ENCODE measurements around the gene CISD1. TPM values are rescaled to one million over a fixed set of nuclear protein-coding genes. Genes with fewer than 3 reads are reported as not detected.
"Not testable (repeated sequence)": the region's sequence is repeated elsewhere in the genome, so short reads cannot be mapped to it uniquely, and the experiment has no call there.

Gene CISD1
- 5.5 TPM for total RNA-seq (ENCODE audit: insufficient read depth, low replicate concordance)

GRCh38 chr10:58268946-58269781, at the start of gene CISD1:
TSS of gene CISD1 (plus strand) at chr10:58269162. CDS start at chr10:58269274, 112 bp downstream.
- peak; percentile 99 for DNase-seq (ENCODE audit: low spot score)

DNA sequence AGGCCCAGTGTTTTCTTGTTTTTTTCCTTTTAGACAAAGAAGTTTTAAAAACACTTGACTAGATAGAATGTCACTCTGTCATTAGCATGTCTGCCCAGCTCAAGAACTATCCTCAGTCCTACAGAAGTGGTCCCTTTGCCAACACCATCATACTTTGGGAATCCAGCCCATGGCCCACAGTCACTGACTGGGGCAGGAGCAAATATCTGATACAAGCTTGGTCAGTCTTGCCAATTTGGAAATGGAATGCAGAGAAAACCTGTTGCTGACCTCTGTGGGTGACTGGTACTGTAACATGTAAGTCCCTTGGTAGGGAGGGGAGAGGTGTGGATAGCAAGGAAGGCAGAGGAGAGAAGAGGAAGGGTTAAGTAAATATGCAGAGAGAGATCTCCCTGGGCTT, 49.1 kb upstream of the CISD1 start:
- DNase-seq (ENCODE audit: low spot score) = no peak

DNA sequence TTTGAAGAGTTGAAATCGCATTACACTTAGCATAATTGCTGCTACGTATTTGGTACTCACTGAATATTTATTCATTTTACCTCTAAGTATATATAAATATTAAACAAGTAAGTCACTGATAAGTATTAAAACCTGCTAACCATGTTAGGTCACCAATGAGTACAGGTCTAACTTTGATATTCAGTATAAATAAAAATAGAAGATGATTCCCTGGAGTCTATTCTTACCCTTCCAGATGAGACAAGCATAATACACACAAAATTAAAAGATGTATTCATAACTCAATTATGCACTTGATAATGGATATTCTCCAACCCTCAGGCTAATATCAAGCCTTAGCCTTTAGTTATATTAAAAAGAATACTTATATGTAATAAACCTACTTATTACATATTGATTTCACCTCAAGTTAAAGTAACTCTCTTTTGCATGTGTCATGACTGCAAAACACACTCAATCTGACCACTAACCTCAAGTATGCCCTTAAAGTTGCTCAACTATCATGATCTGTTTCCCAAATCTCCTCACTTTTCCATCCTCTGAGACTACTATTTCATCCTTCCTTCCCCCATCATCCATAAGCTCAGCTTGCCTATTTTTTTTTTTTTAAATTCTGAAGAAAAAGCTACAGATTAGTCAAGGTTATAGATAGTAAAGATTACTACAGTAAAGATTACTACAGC, 48.1 kb upstream of the CISD1 start:
- DNase-seq (ENCODE audit: low spot score) = no peak

DNA sequence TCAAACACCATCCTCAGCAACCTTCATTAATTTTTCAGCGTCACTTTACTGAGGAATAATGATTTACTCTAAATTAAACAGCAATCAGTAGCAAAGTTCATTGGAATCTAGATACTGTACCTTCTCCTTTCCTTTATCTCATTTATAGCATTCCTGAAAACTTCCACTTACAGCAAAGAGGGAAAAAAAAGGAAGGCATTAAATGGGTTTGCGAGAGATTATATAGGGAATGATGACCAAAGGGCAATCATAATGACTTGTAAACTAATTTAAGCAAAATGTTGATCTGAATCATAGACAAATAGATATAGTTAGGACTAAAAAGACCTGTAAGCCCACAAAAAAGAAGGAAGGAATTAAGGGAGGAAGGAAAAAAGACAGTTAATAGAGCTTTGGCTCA, 43.3 kb upstream of the CISD1 start:
- DNase-seq (ENCODE audit: low spot score) = no peak

GRCh38 chr10:58229856-58230255, 39.1 kb upstream of the CISD1 start:
- not testable (repeated sequence) for DNase-seq (ENCODE audit: low spot score)

DNA sequence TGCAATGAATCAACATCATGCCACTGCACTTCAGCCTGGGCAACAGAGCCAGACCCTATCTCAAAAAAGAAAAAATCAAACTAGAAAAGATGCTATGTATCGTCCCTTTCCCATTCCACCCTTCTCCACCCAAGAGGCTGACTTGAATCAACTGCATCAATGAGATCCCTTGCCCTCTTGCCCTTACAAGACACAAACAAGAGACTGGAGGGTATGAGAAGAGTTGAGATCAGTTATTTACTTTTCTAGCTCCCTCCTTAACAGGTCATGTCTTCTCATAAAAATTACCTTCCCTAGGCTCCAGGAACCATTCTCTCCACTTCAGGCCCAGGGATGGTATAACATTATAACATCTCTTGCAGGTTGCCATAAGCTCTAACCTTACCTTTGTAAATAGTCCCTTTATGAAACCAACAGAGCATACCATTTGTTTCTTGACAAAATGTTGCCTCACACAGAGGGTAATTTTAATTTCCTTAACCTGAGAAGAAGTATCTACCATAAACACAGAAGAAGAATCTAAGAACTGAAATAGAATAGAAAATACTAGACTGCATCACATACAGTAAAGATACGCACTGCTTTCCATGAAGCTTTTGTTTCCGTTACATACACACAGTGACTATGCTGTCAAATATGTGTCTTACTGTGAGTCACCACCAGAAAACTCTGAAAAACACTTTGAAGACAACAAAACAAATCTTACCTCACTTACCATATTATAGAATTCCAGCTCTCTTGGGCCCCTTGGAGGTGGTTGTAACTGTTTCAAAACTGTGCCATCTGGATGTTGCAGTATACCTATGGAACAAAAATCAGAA, 31.7 kb upstream of the CISD1 start:
- DNase-seq (ENCODE audit: low spot score) = no peak

GRCh38 chr10:58239561-58240169, 29.3 kb upstream of the CISD1 start:
- no peak for DNase-seq (ENCODE audit: low spot score)

- DNase-seq (ENCODE audit: low spot score) = no peak
Observed at GRCh38 chr10:58240531-58240930, 28.4 kb upstream of the CISD1 start.

DNA sequence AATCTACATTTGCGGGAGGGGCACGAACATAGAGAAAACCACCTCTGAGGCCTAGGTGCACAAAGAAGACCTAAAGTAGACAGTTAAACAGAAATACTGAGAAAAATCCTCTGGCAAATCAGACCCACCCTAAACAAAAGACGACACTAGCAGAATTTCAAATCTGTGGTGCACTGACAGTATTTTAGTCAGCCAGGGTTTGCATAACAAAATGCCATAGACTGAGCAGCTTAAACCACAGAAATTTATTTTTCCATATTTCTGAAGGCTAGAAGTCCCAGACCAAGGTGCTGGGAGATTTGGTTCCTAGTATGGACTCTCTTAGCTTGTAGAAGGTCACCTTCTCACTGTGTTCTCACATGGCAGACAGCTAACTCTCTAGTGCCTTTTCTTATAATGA, 27.6 kb upstream of the CISD1 start:
- no peak for DNase-seq (ENCODE audit: low spot score)

GRCh38 chr10:58243269-58243668, 25.7 kb upstream of the CISD1 start:
- no peak for DNase-seq (ENCODE audit: low spot score)

GRCh38 chr10:58243801-58244200, 25.2 kb upstream of the CISD1 start:
- not testable (repeated sequence) for DNase-seq (ENCODE audit: low spot score)

- DNase-seq (ENCODE audit: low spot score) = not testable (repeated sequence)
Observed at GRCh38 chr10:58244242-58244641, 24.7 kb upstream of the CISD1 start.

DNA sequence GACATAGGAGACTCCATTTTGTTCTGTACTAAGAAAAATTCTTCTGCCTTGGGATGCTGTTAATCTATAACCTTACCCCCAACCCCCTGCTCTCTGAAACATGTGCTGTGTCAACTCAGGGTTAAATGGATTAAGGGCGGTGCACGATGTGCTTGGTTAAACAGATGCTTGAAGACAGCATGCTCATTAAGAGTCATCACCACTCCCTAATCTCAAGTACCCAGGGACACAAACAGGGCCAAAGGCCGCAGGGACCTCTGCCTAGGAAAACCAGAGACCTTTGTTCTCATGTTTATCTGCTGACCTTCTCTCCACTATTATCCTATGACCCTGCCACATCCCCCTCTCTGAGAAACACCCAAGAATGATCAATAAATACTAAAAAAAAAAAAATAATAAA, 24.3 kb upstream of the CISD1 start:
- not testable (repeated sequence) for DNase-seq (ENCODE audit: low spot score)

- no peak for DNase-seq (ENCODE audit: low spot score)
Observed at GRCh38 chr10:58253184-58253583, 15.8 kb upstream of the CISD1 start.

- DNase-seq (ENCODE audit: low spot score) = no peak
Observed at GRCh38 chr10:58254644-58255043, 14.3 kb upstream of the CISD1 start.

GRCh38 chr10:58256013-58256780, 12.8 kb upstream of the CISD1 start:
- not testable (repeated sequence) for DNase-seq (ENCODE audit: low spot score)

- DNase-seq (ENCODE audit: low spot score) = no peak
Observed at GRCh38 chr10:58258977-58259692, 9.8 kb upstream of the CISD1 start.

DNA sequence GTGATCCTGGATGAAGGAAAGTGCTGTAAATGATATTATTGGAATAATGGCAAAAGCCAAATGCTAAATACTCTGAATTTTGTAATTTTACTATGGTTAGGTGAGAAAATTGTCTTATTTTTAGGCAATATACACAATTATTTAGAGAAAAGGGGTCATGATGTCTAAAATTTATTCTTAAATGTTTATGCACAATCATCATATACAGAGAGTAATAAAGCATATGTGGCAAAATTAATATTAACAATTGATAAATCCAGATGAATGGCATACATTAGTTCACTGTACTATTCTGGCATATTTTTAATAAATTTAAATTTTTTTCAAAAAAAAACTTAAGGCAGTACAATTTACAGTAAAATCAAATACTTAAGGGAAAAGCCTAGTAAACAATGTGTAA, 8.6 kb upstream of the CISD1 start:
- no peak for DNase-seq (ENCODE audit: low spot score)

DNA sequence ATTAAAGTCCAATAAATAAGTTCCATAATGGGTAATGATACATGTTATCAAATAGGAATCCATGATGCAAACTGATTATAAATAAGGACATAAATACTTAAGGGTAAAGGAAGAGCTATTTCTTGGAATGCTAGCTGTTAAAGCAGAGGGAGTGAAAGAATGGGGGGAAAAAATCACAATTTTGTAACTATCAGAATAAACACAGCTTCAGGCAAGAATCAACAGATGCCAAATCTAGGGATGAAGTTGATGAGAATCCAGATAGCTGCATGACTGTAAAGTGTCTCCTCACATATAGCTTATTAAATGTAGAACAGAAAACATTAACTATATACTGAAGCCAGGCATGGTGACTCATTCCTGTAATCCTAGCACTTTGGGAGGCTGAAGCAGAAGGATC, 6.2 kb upstream of the CISD1 start:
- DNase-seq (ENCODE audit: low spot score) = no peak

DNA sequence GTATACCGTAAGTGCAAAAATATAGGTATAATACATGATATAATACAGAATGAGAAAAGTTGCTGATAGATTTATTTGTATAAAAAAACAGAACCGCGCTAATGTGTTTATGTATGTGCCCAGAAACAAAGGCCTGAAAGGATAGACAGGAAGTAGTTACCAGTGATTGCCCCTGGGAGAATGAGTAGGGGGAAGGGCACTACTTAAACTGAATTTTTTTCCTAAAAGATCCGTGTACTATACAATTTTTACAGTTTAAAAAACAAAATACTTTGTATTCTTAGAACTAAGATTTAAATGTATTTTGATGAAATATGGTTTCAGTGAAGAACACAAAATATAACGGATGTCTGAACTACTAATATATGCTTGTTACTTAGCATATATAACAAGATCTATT, 4.2 kb upstream of the CISD1 start:
- no peak for DNase-seq (ENCODE audit: low spot score)

Data from umbilical cord (tissue), 2 donors.